Neural progenitor cell (in vitro differentiated cells): ENCODE data around the gene ITPR1. TPM values are rescaled to one million over a fixed set of nuclear protein-coding genes. Genes with fewer than 3 reads are reported as not detected.

Experiments used
- DNase-seq: peaks from one replicate; pipeline ENCODE4 v3.0.0-alpha.2; 2016; ENCODE audit warnings: low spot score
- H2AFZ ChIP-seq: fragments of 200-600 bp; sonication (generic); replicated peaks from 2 replicates; pipeline ENCODE4 v1.6.1; 2016; ENCODE audit warnings: antibody characterized with exemption
- H3F3A ChIP-seq: fragments of 200-600 bp; sonication (generic); 2 replicates; pipeline ENCODE4 v1.6.1; 2016; ENCODE audit warnings: antibody characterized with exemption, low read depth
- H3K27ac ChIP-seq: fragments of 200-600 bp; sonication (generic); 2 replicates; pipeline ENCODE4 v1.5.1; 2016; ENCODE audit warnings: mild to moderate bottlenecking
- H3K27me3 ChIP-seq: fragments of 200-600 bp; sonication (generic); 2 replicates; pipeline ENCODE4 v1.6.1; 2016; ENCODE audit warnings: mild to moderate bottlenecking, moderate library complexity
- H3K36me3 ChIP-seq: fragments of 200-600 bp; sonication (generic); 2 replicates; pipeline ENCODE4 v1.5.1; 2016
- H3K4me1 ChIP-seq: fragments of 200-600 bp; sonication (generic); 2 replicates; pipeline ENCODE4 v1.6.1; 2016; ENCODE audit warnings: mixed run types
- H3K4me2 ChIP-seq: fragments of 200-600 bp; sonication (generic); 2 replicates; pipeline ENCODE4 v1.6.1; 2016
- H3K4me3 ChIP-seq: fragments of 200-600 bp; sonication (generic); 2 replicates; pipeline ENCODE4 v1.5.1; 2016
- H3K79me2 ChIP-seq: fragments of 200-600 bp; sonication (generic); 2 replicates; pipeline ENCODE4 v1.6.1; 2016; ENCODE audit warnings: low read depth
- H3K9ac ChIP-seq: fragments of 200-600 bp; sonication (generic); 2 replicates; pipeline ENCODE4 v1.6.1; 2016
- H3K9me3 ChIP-seq: fragments of 200-600 bp; sonication (generic); 2 replicates; pipeline ENCODE4 v1.5.1; 2016; ENCODE audit warnings: low read depth
- H4K20me1 ChIP-seq: fragments of 200-600 bp; sonication (generic); 2 replicates; pipeline ENCODE4 v1.6.1; 2016; ENCODE audit warnings: low read depth
- H3K27ac Mint-ChIP-seq: 3 replicates; pipeline ENCODE4 v1.8.0; 2021; ENCODE audit warnings: mixed read lengths
- H3K27me3 Mint-ChIP-seq: 2 replicates; pipeline ENCODE4 v1.8.0; 2022; ENCODE audit warnings: low read depth, mild to moderate bottlenecking, inconsistent platforms, moderate library complexity, mixed read lengths; ENCODE audit not compliant: insufficient read depth
- H3K36me3 Mint-ChIP-seq: 3 replicates; pipeline ENCODE4 v1.8.0; 2021; ENCODE audit warnings: mixed read lengths
- H3K4me1 Mint-ChIP-seq: 3 replicates; pipeline ENCODE4 v1.8.0; 2021; ENCODE audit warnings: mixed read lengths
- H3K4me3 Mint-ChIP-seq: 3 replicates; pipeline ENCODE4 v1.8.0; 2021; ENCODE audit warnings: mild to moderate bottlenecking, moderate library complexity, mixed read lengths
- H3K9me3 Mint-ChIP-seq: 3 replicates; pipeline ENCODE4 v1.8.0; 2020; ENCODE audit warnings: mixed read lengths
- EZH2 ChIP-seq: fragments of 200-600 bp; sonication (generic); IDR thresholded peaks from 2 replicates; pipeline ENCODE4 v1.6.1; 2017; ENCODE audit warnings: antibody characterized with exemption, mild to moderate bottlenecking, moderate library complexity
- EZH2phosphoT487 ChIP-seq: fragments of 200-600 bp; sonication (generic); IDR thresholded peaks from 2 replicates; pipeline ENCODE4 v1.6.1; 2017; ENCODE audit warnings: antibody characterized with exemption
- total RNA-seq: library from RNA; depleted of rRNA; stranded (reverse); fragments of >200 nt; gene quantifications from 2 replicates; pipeline ENCODE4 v1.2.3, GENCODE V29; 2015; ENCODE audit warnings: low replicate concordance
- TF ChIP-seq, protein P1 (sequence below): fragments of 200-600 bp; sonication (generic); IDR thresholded peaks from 2 replicates; pipeline ENCODE4 v1.5.1; 2017; ENCODE audit warnings: antibody characterized with exemption, mild to moderate bottlenecking

Gene ITPR1
- total RNA-seq, 1 donor from 2014 or later: 5.0 TPM

GRCh38 chr3:4504340-4505261, 11.5 kb downstream of the ITPR1 start:
- Histone ChIP-seq H3K9ac (no peak overlapping the region), H3K36me3 (no peaks in the 10 kb centered on the region), H3K9me3 (no peaks in the 10 kb centered on the region), H3K4me3 (no peak overlapping the region), H4K20me1 (no peaks in the 10 kb centered on the region), H2AFZ (peak overlapping the region; percentile 30), H3K79me2 (no peaks in the 10 kb centered on the region), H3K4me1 (peaks cover 46% of the 10 kb centered on the region), H3K27ac (no peak overlapping the region), H3K27me3 (no peaks in the 10 kb centered on the region), H3F3A (no peaks in the 10 kb centered on the region), H3K4me2 (no peak overlapping the region)
- TF ChIP-seq EZH2phosphoT487 (no peak), EZH2 (no peak)
- TF ChIP-seq, protein P1, sequence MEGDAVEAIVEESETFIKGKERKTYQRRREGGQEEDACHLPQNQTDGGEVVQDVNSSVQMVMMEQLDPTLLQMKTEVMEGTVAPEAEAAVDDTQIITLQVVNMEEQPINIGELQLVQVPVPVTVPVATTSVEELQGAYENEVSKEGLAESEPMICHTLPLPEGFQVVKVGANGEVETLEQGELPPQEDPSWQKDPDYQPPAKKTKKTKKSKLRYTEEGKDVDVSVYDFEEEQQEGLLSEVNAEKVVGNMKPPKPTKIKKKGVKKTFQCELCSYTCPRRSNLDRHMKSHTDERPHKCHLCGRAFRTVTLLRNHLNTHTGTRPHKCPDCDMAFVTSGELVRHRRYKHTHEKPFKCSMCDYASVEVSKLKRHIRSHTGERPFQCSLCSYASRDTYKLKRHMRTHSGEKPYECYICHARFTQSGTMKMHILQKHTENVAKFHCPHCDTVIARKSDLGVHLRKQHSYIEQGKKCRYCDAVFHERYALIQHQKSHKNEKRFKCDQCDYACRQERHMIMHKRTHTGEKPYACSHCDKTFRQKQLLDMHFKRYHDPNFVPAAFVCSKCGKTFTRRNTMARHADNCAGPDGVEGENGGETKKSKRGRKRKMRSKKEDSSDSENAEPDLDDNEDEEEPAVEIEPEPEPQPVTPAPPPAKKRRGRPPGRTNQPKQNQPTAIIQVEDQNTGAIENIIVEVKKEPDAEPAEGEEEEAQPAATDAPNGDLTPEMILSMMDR: no peak
- Mint-ChIP-seq H3K4me3 (no peak overlapping the region), H3K27me3 (peaks cover 2% of the 10 kb centered on the region), H3K27ac (no peak overlapping the region), H3K9me3 (no peaks in the 10 kb centered on the region), H3K4me1 (peaks cover 44% of the 10 kb centered on the region), H3K36me3 (no peaks in the 10 kb centered on the region)
- no peak for DNase-seq

DNA sequence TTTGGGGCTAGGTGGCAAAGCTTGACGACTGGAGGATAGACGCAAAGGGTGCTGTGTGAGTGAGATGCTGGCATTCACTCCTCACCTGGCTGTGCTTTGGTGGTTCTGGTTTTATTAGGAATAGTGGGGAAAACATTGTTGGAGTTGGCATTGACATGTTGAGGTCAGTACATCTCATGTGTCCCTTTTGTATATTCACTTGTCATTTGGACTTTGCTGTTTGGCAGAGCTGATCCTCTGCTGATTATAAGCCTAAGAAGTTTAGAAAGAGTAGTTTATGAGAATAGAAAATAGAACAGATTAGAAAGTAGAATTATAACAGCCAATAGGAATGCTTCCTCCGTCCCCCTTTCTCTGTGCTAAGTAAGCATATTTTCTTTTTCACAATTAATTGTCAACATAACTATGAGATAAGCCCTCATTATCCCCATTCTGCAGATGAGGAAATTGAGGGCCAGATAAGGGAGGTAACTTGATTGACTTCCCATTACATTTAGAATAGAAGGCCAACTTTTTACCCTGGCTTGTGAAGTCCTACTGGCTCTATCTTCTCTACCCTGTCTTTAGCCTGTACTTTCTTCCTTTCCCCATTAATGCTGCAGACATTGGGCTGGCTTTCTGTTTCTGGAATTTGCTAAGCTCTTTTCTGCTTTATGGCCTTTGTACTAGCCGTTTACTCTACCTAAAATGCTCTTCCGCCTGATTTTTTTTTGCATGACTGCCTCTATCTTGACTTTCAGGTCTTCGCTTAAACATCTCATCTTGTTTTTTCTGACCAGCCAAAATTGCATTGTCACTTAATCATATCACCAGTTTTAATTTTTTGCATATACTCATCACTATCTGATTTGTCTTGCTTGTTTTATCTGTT, 12.8 kb downstream of the ITPR1 start:
- Mint-ChIP-seq H3K27ac (peak overlapping the region; percentile 19), H3K9me3 (no peaks in the 10 kb centered on the region)
- no peaks in the 10 kb centered on the region for H3K79me2 ChIP-seq

GRCh38 chr3:4506559-4507023, 13.4 kb downstream of the ITPR1 start:
- H3K9me3 ChIP-seq: no peaks in the 10 kb centered on the region
- H3K9me3 Mint-ChIP-seq: no peaks in the 10 kb centered on the region
- peaks cover 44% of the 10 kb centered on the region for H3K4me1 Mint-ChIP-seq
- H3K4me3 ChIP-seq: no peak overlapping the region
- no peak overlapping the region for H2AFZ ChIP-seq
- no peaks in the 10 kb centered on the region for H3F3A ChIP-seq
- TF ChIP-seq EZH2 (no peak), EZH2phosphoT487 (no peak)
- TF ChIP-seq, protein P1: no peak
- H3K36me3 ChIP-seq: no peaks in the 10 kb centered on the region
- H3K4me1 ChIP-seq: peaks cover 46% of the 10 kb centered on the region
- H3K4me2 ChIP-seq: peak overlapping the region; percentile 9
- no peak overlapping the region for H3K9ac ChIP-seq
- no peak for DNase-seq
- no peaks in the 10 kb centered on the region for H3K36me3 Mint-ChIP-seq
- no peak overlapping the region for H3K27ac Mint-ChIP-seq
- H3K27ac ChIP-seq: no peak overlapping the region
- H4K20me1 ChIP-seq: no peaks in the 10 kb centered on the region
- H3K79me2 ChIP-seq: no peaks in the 10 kb centered on the region
- peaks cover 2% of the 10 kb centered on the region for H3K27me3 Mint-ChIP-seq
- H3K27me3 ChIP-seq: no peaks in the 10 kb centered on the region
- no peak overlapping the region for H3K4me3 Mint-ChIP-seq

More for the DNA sequence above, 12.8 kb downstream of the ITPR1 start:
- no peak overlapping the region for H2AFZ ChIP-seq
- H3K9me3 ChIP-seq: no peaks in the 10 kb centered on the region
- H4K20me1 ChIP-seq: no peaks in the 10 kb centered on the region
- peak overlapping the region; percentile 9 for H3K4me2 ChIP-seq
- H3K36me3 ChIP-seq: no peaks in the 10 kb centered on the region
- Mint-ChIP-seq H3K4me1 (peaks cover 44% of the 10 kb centered on the region), H3K36me3 (no peaks in the 10 kb centered on the region), H3K4me3 (no peak overlapping the region), H3K27me3 (peaks cover 2% of the 10 kb centered on the region)
- no peak overlapping the region for H3K9ac ChIP-seq
- peak; percentile 36 for DNase-seq
- peaks cover 46% of the 10 kb centered on the region for H3K4me1 ChIP-seq
- TF ChIP-seq EZH2phosphoT487: no peak
- TF ChIP-seq, protein P1: no peak
- no peak for TF ChIP-seq EZH2
- H3K27me3 ChIP-seq: no peaks in the 10 kb centered on the region
- no peak overlapping the region for H3K4me3 ChIP-seq
- H3K27ac ChIP-seq: no peak overlapping the region
- no peaks in the 10 kb centered on the region for H3F3A ChIP-seq
